OCI-LY1 (cell line): ENCODE measurements around the gene STX2.

Experiments
- H2AFZ ChIP-seq: fragments of 200-600 bp; sonication (generic), shearing (Covaris generic); 2 replicates; pipeline ENCODE4 v1.6.0; 2014; ENCODE audit warnings: antibody characterized with exemption, mild to moderate bottlenecking, low read length
- H3F3A ChIP-seq: fragments of 200-600 bp; sonication (generic), shearing (Covaris generic); 2 replicates; pipeline ENCODE4 v1.6.0; 2014; ENCODE audit warnings: mild to moderate bottlenecking, antibody characterized with exemption, low read length, moderate library complexity; ENCODE audit not compliant: insufficient read depth
- H3K27ac ChIP-seq: fragments of 200-600 bp; sonication (generic); 2 replicates; pipeline ENCODE4 v1.5.1; 2014; ENCODE audit warnings: low read length, mixed run types, mild to moderate bottlenecking, low read depth; ENCODE audit not compliant: poor library complexity, severe bottlenecking
- H3K27me3 ChIP-seq: fragments of 200-600 bp; sonication (generic); 2 replicates; pipeline ENCODE4 v1.6.0; 2014; ENCODE audit warnings: antibody characterized with exemption, mild to moderate bottlenecking, low read length, moderate library complexity; ENCODE audit not compliant: insufficient read depth
- H3K36me3 ChIP-seq: fragments of 200-600 bp; sonication (generic); 2 replicates; pipeline ENCODE4 v1.6.1; 2014; ENCODE audit warnings: mild to moderate bottlenecking, antibody characterized with exemption, low read length, moderate library complexity, mixed read lengths; ENCODE audit not compliant: insufficient read depth
- H3K4me1 ChIP-seq: fragments of 200-600 bp; sonication (generic); 2 replicates; pipeline ENCODE4 v1.5.1; 2014; ENCODE audit warnings: mild to moderate bottlenecking, low read length, moderate library complexity; ENCODE audit not compliant: insufficient read depth, severe bottlenecking
- H3K4me2 ChIP-seq: fragments of 200-600 bp; sonication (generic), shearing (Covaris generic); 2 replicates; pipeline ENCODE4 v1.6.1; 2014; ENCODE audit warnings: low read length
- H3K4me3 ChIP-seq: fragments of 200-600 bp; sonication (generic); 2 replicates; pipeline ENCODE4 v1.5.1; 2014; ENCODE audit warnings: low read length, low read depth, mild to moderate bottlenecking, mixed read lengths; ENCODE audit not compliant: poor library complexity, severe bottlenecking
- H3K79me2 ChIP-seq: fragments of 200-600 bp; shearing (Covaris generic); 2 replicates; pipeline ENCODE4 v1.6.1; 2016; ENCODE audit warnings: mixed run types, low read length, mixed read lengths; ENCODE audit not compliant: insufficient read depth
- H3K9ac ChIP-seq: fragments of 200-600 bp; sonication (generic), shearing (Covaris generic); 2 replicates; pipeline ENCODE4 v1.6.1; 2014; ENCODE audit warnings: mild to moderate bottlenecking, low read length, mixed read lengths
- H3K9me2 ChIP-seq: fragments of 200-600 bp; sonication (generic), shearing (Covaris generic); 2 replicates; pipeline ENCODE4 v1.6.1; 2014; ENCODE audit warnings: low read depth, mild to moderate bottlenecking, low read length, mixed read lengths
- H3K9me3 ChIP-seq: fragments of 200-600 bp; shearing (Covaris generic); 2 replicates; pipeline ENCODE4 v1.6.1; 2014; ENCODE audit warnings: low read length, mixed read lengths
- H4K20me1 ChIP-seq: fragments of 200-600 bp; sonication (generic), shearing (Covaris generic); 2 replicates; pipeline ENCODE4 v1.6.0; 2016; ENCODE audit warnings: mild to moderate bottlenecking, low read length; ENCODE audit not compliant: insufficient read depth
- EZH2 ChIP-seq: fragments of 200-600 bp; sonication (generic), shearing (Covaris generic); IDR thresholded peaks from 2 replicates; pipeline ENCODE4 v1.8.0; 2017; ENCODE audit warnings: borderline replicate concordance, mixed run types, mild to moderate bottlenecking, antibody characterized with exemption, low read length, moderate library complexity, mixed read lengths
- TF ChIP-seq, protein P1 (sequence below): fragments of 200-600 bp; sonication (generic), shearing (Covaris generic); IDR thresholded peaks from 2 replicates; pipeline ENCODE4 v1.5.1; 2017; ENCODE audit warnings: mild to moderate bottlenecking, antibody characterized with exemption, low read length, moderate library complexity, mixed read lengths

The STX2 gene

DNA sequence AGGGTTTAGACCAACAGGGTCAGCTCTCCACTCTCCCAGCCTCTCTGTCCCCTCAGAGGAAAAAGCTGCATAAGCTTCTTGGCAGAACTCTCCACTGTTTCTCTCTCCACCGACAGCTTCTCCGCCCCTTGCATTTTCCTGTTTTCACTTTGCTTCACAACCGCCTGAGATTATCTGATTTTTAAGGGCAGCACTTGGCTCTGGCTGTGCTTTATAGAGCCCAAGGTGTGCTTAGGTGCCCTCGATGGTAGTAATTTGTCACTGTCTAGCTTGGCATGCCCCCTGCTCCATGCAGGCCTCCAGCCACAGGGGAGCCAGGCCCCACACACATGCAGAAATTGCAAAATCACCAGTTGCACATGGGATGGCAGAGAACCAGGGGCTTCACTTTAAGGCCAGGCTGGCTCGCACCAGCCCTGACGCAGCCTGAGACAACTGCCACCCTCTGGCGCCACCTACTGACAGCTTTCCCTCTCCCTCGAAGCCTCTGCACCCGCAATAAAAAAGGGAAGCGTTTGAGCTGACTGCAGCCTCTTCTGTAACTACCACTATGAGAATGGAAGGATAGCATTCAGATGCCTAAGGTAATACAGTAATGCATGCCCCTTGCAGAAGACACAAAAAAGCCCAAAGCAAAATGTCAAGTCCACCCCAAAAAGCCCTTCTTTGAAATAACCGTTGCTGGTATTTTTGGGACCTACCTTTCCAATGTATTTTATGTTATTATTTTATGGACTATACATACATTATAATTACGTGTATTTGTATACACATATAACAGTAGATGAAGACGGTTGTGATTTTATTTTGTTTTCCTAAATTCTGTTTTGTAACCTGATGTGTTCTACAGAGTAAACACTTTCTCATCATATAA is 90.9 kb downstream of the STX2 start:
- no peaks in the 10 kb centered on the region for H3K27me3 ChIP-seq
- H3K79me2 ChIP-seq: no peaks in the 10 kb centered on the region
- no peak overlapping the region for H3K9ac ChIP-seq
- no peaks in the 10 kb centered on the region for H3F3A ChIP-seq
- no peak overlapping the region for H3K27ac ChIP-seq
- no peaks in the 10 kb centered on the region for H3K36me3 ChIP-seq
- no peaks in the 10 kb centered on the region for H4K20me1 ChIP-seq
- H3K4me3 ChIP-seq: no peak overlapping the region
- no peaks in the 10 kb centered on the region for H3K9me2 ChIP-seq
- no peak overlapping the region for H2AFZ ChIP-seq
- H3K9me3 ChIP-seq: no peaks in the 10 kb centered on the region
- no peaks in the 10 kb centered on the region for H3K4me1 ChIP-seq
- no peak overlapping the region for H3K4me2 ChIP-seq
- TF ChIP-seq, protein P1, sequence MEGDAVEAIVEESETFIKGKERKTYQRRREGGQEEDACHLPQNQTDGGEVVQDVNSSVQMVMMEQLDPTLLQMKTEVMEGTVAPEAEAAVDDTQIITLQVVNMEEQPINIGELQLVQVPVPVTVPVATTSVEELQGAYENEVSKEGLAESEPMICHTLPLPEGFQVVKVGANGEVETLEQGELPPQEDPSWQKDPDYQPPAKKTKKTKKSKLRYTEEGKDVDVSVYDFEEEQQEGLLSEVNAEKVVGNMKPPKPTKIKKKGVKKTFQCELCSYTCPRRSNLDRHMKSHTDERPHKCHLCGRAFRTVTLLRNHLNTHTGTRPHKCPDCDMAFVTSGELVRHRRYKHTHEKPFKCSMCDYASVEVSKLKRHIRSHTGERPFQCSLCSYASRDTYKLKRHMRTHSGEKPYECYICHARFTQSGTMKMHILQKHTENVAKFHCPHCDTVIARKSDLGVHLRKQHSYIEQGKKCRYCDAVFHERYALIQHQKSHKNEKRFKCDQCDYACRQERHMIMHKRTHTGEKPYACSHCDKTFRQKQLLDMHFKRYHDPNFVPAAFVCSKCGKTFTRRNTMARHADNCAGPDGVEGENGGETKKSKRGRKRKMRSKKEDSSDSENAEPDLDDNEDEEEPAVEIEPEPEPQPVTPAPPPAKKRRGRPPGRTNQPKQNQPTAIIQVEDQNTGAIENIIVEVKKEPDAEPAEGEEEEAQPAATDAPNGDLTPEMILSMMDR: peak; percentile 87
- no peak for TF ChIP-seq EZH2

DNA sequence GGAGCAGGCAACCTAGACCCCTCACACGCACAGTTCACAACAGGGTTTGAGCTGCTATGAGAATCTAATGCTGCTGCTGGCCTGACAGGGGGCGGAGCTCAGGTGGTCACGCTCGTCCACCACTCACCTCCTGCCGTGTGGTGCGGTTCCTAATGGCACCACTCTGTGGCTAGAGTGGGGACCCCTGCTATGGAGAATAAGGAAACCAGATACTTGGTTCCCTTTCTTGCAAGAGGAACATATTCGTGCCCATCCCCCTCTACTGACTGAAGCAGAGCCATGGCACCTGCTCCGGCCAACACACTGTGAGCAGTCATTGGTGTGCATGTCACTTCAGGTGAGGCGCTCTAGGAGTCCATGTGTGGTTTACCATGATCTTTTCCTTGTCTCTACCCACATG is 92.5 kb downstream of the STX2 start:
- no peak overlapping the region for H3K9ac ChIP-seq
- H3K4me2 ChIP-seq: no peak overlapping the region
- H3F3A ChIP-seq: no peaks in the 10 kb centered on the region
- no peaks in the 10 kb centered on the region for H3K9me2 ChIP-seq
- no peaks in the 10 kb centered on the region for H4K20me1 ChIP-seq
- no peaks in the 10 kb centered on the region for H3K4me1 ChIP-seq
- H3K4me3 ChIP-seq: no peak overlapping the region
- H3K27ac ChIP-seq: no peak overlapping the region
- H2AFZ ChIP-seq: no peak overlapping the region
- no peaks in the 10 kb centered on the region for H3K27me3 ChIP-seq
- H3K9me3 ChIP-seq: no peaks in the 10 kb centered on the region
- no peaks in the 10 kb centered on the region for H3K36me3 ChIP-seq
- TF ChIP-seq EZH2: no peak
- TF ChIP-seq, protein P1: no peak
- H3K79me2 ChIP-seq: no peaks in the 10 kb centered on the region

DNA sequence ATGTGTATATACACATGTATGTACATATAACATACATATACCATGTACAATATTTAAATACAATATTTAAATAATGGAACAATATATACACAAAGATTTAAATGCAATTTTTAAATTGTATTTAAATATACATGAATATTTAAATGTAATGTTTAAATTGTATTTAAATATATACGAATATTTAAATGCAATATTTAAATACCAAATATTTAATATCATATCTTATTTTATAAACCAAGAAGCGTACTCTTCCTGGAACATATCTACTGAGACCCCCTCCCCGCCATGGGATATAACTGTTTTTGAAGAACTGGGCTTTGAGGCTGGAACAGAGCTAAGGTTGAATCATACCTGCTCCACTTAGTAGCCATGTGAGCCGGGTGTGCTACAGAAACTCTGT is 93.1 kb downstream of the STX2 start:
- TF ChIP-seq, protein P1: no peak
- no peak for TF ChIP-seq EZH2
- Histone ChIP-seq H3K9me3 (no peaks in the 10 kb centered on the region), H4K20me1 (no peaks in the 10 kb centered on the region), H3K9ac (no peak overlapping the region), H3K27ac (no peak overlapping the region), H3F3A (no peaks in the 10 kb centered on the region), H3K4me1 (no peaks in the 10 kb centered on the region), H3K27me3 (no peaks in the 10 kb centered on the region), H3K79me2 (no peaks in the 10 kb centered on the region), H3K9me2 (no peaks in the 10 kb centered on the region), H2AFZ (no peak overlapping the region), H3K4me2 (no peak overlapping the region), H3K4me3 (no peak overlapping the region), H3K36me3 (no peaks in the 10 kb centered on the region)
